WI38 (cell line): ENCODE data around the gene CBY2.

Experiments used
- H3K4me3 ChIP-seq: 2 replicates; pipeline ENCODE4 v1.5.1; 2011; ENCODE audit warnings: low read depth, mild to moderate bottlenecking, control low read depth, low read length
- TF ChIP-seq, protein P1 (sequence below): IDR thresholded peaks from 2 replicates; pipeline ENCODE4 v1.5.1; 2012; ENCODE audit warnings: low read depth, mild to moderate bottlenecking, control low read depth, low read length

The CBY2 gene

DNA sequence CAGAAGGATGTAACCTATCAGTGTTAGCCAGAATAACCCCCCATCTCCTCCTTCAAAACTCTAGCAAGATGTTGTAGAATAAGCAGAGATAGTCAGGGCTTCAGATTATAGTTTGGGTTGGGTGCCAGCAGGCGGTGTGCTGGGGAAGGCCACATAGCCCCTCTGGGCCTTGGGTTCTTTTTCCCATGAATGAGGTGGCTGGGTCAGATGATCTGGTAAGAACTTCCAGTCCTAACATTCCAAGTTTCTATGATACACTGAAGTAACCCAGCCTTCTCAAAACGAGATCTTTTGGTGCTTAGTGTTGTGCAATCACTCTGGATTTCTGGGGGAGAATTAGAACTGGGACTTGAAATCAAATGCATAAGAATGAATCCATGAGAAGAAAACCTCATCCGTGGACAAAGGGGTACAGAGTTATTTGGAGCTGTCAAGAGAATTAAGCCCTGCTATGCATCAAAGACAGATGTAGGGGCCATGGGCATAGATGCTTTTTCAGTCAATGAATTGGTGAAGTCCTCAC is 810 bp downstream of the CBY2 start:
- TF ChIP-seq, protein P1, sequence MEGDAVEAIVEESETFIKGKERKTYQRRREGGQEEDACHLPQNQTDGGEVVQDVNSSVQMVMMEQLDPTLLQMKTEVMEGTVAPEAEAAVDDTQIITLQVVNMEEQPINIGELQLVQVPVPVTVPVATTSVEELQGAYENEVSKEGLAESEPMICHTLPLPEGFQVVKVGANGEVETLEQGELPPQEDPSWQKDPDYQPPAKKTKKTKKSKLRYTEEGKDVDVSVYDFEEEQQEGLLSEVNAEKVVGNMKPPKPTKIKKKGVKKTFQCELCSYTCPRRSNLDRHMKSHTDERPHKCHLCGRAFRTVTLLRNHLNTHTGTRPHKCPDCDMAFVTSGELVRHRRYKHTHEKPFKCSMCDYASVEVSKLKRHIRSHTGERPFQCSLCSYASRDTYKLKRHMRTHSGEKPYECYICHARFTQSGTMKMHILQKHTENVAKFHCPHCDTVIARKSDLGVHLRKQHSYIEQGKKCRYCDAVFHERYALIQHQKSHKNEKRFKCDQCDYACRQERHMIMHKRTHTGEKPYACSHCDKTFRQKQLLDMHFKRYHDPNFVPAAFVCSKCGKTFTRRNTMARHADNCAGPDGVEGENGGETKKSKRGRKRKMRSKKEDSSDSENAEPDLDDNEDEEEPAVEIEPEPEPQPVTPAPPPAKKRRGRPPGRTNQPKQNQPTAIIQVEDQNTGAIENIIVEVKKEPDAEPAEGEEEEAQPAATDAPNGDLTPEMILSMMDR: no peak
- no peak overlapping the region for H3K4me3 ChIP-seq

GRCh38 chr13:45704211-45704739 is 2.2 kb downstream of the CBY2 start:
- no peak overlapping the region for H3K4me3 ChIP-seq
- TF ChIP-seq, protein P1: no peak

- TF ChIP-seq, protein P1: no peak
Measured at GRCh38 chr13:45704854-45705695, 3.0 kb downstream of the CBY2 start.

GRCh38 chr13:45705918-45706317 is 3.8 kb downstream of the CBY2 start:
- TF ChIP-seq, protein P1: no peak
- no peak overlapping the region for H3K4me3 ChIP-seq

More at GRCh38 chr13:45704854-45705695, 3.0 kb downstream of the CBY2 start:
- no peak overlapping the region for H3K4me3 ChIP-seq

DNA sequence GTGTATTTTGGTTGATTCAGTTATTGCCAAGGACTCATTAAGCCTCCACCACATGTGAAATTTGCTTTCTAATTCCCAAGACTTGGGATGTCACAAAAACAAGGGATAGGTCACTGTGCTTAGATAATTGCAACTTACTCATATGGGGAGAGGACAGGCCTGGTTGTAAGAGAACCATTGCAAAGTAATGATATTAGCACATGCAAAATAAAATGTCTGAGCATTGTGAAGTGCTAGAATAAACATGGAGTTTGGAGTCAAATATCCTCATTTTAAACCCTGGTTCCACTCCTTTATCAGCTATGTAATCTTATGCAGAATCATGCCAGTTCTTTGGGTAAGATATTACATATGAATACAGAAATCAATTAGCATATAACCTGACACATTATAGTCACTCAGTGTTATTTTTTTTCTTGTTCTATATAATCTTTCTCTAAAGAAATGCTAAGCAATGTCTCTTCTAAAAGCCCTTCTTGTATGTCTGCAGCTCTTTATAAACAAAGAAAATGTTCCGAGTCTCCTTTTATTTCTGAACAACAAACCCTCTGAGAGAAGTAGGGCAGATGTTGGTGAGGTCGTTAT is 5.5 kb downstream of the CBY2 start:
- TF ChIP-seq, protein P1: no peak
- no peak overlapping the region for H3K4me3 ChIP-seq

DNA sequence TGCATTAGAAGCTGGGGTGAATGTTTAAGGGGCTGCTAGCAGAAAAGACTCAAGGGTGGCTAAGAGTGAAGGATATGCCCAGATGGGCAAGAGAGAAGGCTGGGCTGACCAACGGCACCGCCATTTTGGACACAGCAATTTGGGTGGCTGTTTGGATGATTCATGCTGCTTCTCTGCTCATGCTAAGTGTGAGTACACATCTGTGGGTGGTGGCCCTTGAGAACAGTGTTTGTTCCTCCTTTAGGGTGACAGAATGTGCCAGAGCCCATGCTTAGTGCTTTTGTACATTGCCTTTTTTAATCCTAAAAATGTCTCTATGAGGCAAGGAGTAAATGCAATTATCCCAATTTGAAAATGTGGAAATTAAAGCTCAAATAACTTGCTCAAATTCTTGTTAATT is 9.8 kb downstream of the CBY2 start:
- TF ChIP-seq, protein P1: no peak
- H3K4me3 ChIP-seq: no peak overlapping the region
